Stimulated activated CD4-positive, alpha-beta T cell treated with anti-CD3 and anti-CD28 coated beads, Interleukin-1b, Interleukin-23, amount 100 ng/mL, for 4 hours (primary cell): ENCODE measurements around the gene IPO7.

Source experiments
- DNase-seq, 2 donors: peaks; one replicate each; pipeline ENCODE4 v3.0.0-alpha.2; 2020; ENCODE audit warnings: low read depth in 2 of 2

Gene IPO7

DNA sequence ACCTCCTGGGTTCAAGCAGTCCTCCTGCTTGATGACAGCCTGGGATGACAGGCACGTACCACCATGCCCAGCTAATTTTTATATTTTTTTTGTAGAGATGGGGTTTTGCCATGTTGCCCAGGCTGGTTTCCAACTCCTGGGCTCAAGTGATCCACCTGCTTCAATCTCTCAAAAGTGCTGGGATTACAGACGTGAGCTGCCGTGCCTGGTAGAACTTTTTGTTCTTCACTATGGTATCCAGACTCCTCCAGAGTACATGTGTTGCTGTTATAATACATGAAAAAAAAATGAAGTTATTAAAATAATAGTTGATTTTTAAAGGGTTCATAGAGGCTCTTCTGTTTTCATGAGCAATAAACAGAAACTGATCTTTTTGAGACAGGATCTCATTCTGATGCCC lies 105.9 kb downstream of the IPO7 start:
- no peak for DNase-seq

DNA sequence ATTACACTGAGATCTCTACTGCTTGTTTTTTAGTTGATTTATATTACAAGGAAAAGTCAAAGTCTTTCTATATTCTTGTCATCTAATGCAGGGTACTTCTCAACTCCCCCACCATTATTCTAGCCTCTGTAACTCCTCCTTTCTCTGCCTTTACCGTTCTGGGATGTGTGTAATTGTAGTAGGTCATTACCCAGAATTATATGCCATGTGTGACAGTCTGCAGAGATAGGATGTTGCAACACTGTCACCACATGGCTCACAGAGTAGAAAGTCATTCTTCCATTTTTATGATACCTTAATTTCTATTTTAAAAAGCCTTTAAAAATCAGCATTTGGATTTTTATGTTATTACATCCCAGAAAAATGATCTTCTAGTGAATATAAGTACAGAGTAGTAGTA lies 109.0 kb downstream of the IPO7 start:
- no peak for DNase-seq

DNA sequence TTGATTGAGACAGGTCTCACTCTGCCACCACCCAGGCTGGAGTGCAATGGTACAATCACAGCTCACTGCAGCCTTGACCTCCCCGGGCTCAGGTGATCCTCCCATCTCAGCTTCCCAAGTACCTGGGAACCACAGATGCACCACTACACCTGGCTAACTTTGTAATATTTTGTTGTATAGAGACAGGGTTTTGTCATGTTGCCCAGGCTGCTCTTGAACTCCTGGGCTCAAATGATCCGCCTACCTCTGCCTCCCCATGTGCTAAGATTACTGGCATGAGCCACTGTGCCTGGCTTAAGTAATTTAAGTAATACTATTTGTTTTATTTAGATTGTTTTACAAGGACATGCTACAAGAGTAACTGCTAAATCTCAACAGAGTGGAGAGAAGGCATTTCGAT lies 109.9 kb downstream of the IPO7 start:
- DNase-seq = no peak

DNA sequence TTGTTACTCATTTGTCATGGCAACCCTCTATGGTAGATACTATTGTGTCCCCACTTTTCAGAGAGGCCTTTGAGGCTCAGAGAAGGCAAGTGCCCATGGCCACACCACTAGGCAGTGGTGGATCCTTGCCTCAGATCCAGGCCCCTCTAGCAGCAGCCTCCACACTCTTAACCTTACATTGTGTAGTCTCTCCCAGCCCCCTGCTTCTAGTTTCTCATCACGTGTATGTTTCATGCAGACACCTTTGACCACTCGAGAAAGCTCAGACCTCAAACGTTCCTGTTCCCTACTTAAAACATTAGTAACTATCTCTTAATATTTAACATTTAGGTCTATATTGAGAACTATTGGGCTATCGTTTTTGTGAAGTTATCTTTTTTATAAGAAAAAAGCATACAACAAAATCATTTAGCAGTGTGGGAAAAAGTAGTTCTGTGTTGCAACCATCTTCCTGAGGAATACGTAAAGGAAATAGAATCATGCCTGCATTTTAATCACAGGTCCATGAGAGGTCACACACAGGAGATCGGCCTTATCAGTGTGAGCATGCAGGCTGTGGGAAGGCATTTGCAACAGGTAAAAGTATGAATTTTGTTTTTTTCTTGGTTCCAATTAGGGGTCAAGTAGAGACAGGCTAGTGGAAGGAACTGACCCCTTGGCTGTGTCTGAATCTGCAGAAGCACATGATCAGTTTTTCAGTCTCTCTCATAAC lies 111.5 kb downstream of the IPO7 start:
- DNase-seq = no peak
